GM23338 (cell line): Measurements from ENCODE around the gene GRID2. TPM values are rescaled to one million over a fixed set of nuclear protein-coding genes. Genes with fewer than 3 reads are reported as not detected.

Experiments
- ATAC-seq: fragments of 200-7000 bp; cut with Tn5 transposase; 3 replicates; pipeline ENCODE4 v1.9.1; 2020
- DNase-seq: peaks from one replicate; pipeline ENCODE4 v3.0.0-alpha.2; 2015; ENCODE audit warnings: low spot score
- H2AFZ ChIP-seq: fragments of 200-600 bp; sonication (generic); 2 replicates; pipeline ENCODE4 v1.8.0; 2016; ENCODE audit warnings: antibody characterized with exemption, mild to moderate bottlenecking, moderate library complexity
- H3F3A ChIP-seq: fragments of 200-600 bp; sonication (generic); replicated peaks from 2 replicates; pipeline ENCODE4 v1.8.0; 2017; ENCODE audit warnings: antibody characterized with exemption, mixed run types, low read depth
- H3K27ac ChIP-seq: fragments of 200-600 bp; sonication (generic); 2 replicates; pipeline ENCODE4 v1.6.1; 2016; ENCODE audit warnings: low read depth
- H3K27me3 ChIP-seq: fragments of 200-600 bp; sonication (generic); 2 replicates; pipeline ENCODE4 v1.8.0; 2016; ENCODE audit warnings: mild to moderate bottlenecking, mixed run types, moderate library complexity; ENCODE audit not compliant: insufficient read depth
- H3K36me3 ChIP-seq: fragments of 200-600 bp; sonication (generic); 2 replicates; pipeline ENCODE4 v1.8.0; 2016; ENCODE audit warnings: mild to moderate bottlenecking; ENCODE audit not compliant: insufficient read depth
- H3K4me1 ChIP-seq: fragments of 200-600 bp; sonication (generic); 2 replicates; pipeline ENCODE4 v1.8.0; 2016; ENCODE audit warnings: mild to moderate bottlenecking, moderate library complexity; ENCODE audit not compliant: insufficient read depth
- H3K4me2 ChIP-seq: fragments of 200-600 bp; sonication (generic); 2 replicates; pipeline ENCODE4 v1.7.1; 2017; ENCODE audit warnings: mixed run types
- H3K4me3 ChIP-seq: fragments of 200-600 bp; sonication (generic); 2 replicates; pipeline ENCODE4 v1.6.1; 2016; ENCODE audit warnings: mixed run types
- H3K79me2 ChIP-seq: fragments of 200-600 bp; sonication (generic); replicated peaks from 2 replicates; pipeline ENCODE4 v1.8.0; 2017; ENCODE audit warnings: mild to moderate bottlenecking; ENCODE audit not compliant: insufficient read depth
- H3K9me2 ChIP-seq: fragments of 200-600 bp; sonication (generic); 2 replicates; pipeline ENCODE4 v1.8.0; 2017; ENCODE audit not compliant: insufficient read depth
- H4K20me1 ChIP-seq: fragments of 200-600 bp; sonication (generic); replicated peaks from 2 replicates; pipeline ENCODE4 v1.8.0; 2017; ENCODE audit warnings: mild to moderate bottlenecking; ENCODE audit not compliant: insufficient read depth
- H3K27ac Mint-ChIP-seq: 2 replicates; pipeline ENCODE4 v1.8.0; 2020; ENCODE audit warnings: inconsistent platforms, mild to moderate bottlenecking, moderate library complexity, mixed read lengths
- H3K27me3 Mint-ChIP-seq: 3 replicates; pipeline ENCODE4 v1.8.0; 2022; ENCODE audit warnings: low read depth, mild to moderate bottlenecking, moderate library complexity, mixed read lengths, inconsistent platforms; ENCODE audit not compliant: insufficient read depth, poor library complexity
- H3K36me3 Mint-ChIP-seq: 3 replicates; pipeline ENCODE4 v1.8.0; 2021; ENCODE audit warnings: low read depth, mild to moderate bottlenecking, inconsistent platforms, moderate library complexity, mixed read lengths
- H3K4me1 Mint-ChIP-seq: 3 replicates; pipeline ENCODE4 v1.8.0; 2020; ENCODE audit warnings: mild to moderate bottlenecking, inconsistent platforms, mixed read lengths
- H3K4me3 Mint-ChIP-seq: 3 replicates; pipeline ENCODE4 v1.8.0; 2021; ENCODE audit warnings: moderate library complexity, mild to moderate bottlenecking, inconsistent platforms, mixed read lengths
- H3K9me3 Mint-ChIP-seq: 3 replicates; pipeline ENCODE4 v1.8.0; 2020; ENCODE audit warnings: moderate library complexity, mild to moderate bottlenecking, inconsistent platforms, mixed read lengths
- CREB1 ChIP-seq: fragments of 250-450 bp; sonication (Bioruptor Pico); IDR thresholded peaks from 2 replicates; pipeline ENCODE4 v1.5.0; 2020; ENCODE audit warnings: low read depth, mild to moderate bottlenecking, moderate library complexity
- CTCF ChIP-seq, 2 experiments: fragments of 200-600 bp in 1 of 2; sonication (generic) in 1 of 2; conservative IDR thresholded peaks; 2 replicates each; pipeline versions ENCODE4 v1.5.1 to v1.6.1; 2016 to 2017; ENCODE audit warnings: antibody characterized with exemption in 2 of 2, low read depth in 2 of 2, mild to moderate bottlenecking in 2 of 2, moderate library complexity in 1 of 2
- ETS1 ChIP-seq: IDR thresholded peaks from 2 replicates; pipeline ENCODE4 v1.6.1; 2016; ENCODE audit warnings: antibody characterized with exemption
- EZH2 ChIP-seq: fragments of 200-600 bp; sonication (generic); IDR thresholded peaks from one replicate; pipeline ENCODE4 v1.8.0; 2017; ENCODE audit warnings: antibody characterized with exemption, mild to moderate bottlenecking, low read depth; ENCODE audit not compliant: unreplicated experiment
- EZH2phosphoT487 ChIP-seq: fragments of 200-600 bp; sonication (generic); IDR thresholded peaks from one replicate; pipeline ENCODE4 v1.8.1; 2018; ENCODE audit warnings: antibody characterized with exemption; ENCODE audit not compliant: unreplicated experiment
- JUNB ChIP-seq: IDR thresholded peaks from one replicate; pipeline ENCODE4 v1.6.1; 2016; ENCODE audit warnings: antibody characterized with exemption; ENCODE audit not compliant: unreplicated experiment
- STAT1 ChIP-seq: IDR thresholded peaks from one replicate; pipeline ENCODE4 v1.6.1; 2016; ENCODE audit warnings: antibody characterized with exemption; ENCODE audit not compliant: unreplicated experiment
- ZNF114 ChIP-seq: fragments of 250-450 bp; sonication (Bioruptor Pico); IDR thresholded peaks from 2 replicates; pipeline ENCODE4 v1.5.0; 2020; ENCODE audit warnings: mild to moderate bottlenecking, moderate library complexity
- ZNF331 ChIP-seq: fragments of 250-450 bp; sonication (Bioruptor Pico); IDR thresholded peaks from 2 replicates; pipeline ENCODE4 v1.5.0; 2020; ENCODE audit warnings: low read depth, mild to moderate bottlenecking, moderate library complexity
- ZNF462 ChIP-seq: fragments of 250-450 bp; sonication (Bioruptor Pico); IDR thresholded peaks from 2 replicates; pipeline ENCODE4 v1.5.0; 2020; ENCODE audit warnings: mild to moderate bottlenecking, moderate library complexity
- polyA plus RNA-seq: library from polyadenylated mRNA; unstranded; fragments of >200 nt; fragmentation: Nextera tagmentation; extraction: Ambion mirVana; gene quantifications from 2 replicates; pipeline ENCODE4 v1.2.1, GENCODE V29; 2016
- total RNA-seq: library from RNA; depleted of rRNA; stranded (reverse); fragments of >200 nt; shearing (Covaris generic); gene quantifications from 2 replicates; pipeline ENCODE4 v1.2.3, GENCODE V29; 2014

Gene GRID2
- total and polyA plus RNA-seq, 2 experiments from 2014 or later, result 19.9 to 65.4 TPM

- Histone ChIP-seq H3K4me2 (no peak overlapping the region), H3F3A (no peaks in the 10 kb centered on the region), H3K4me1 (0 out of 2 replicates have a peak, but pooled peaks cover 4% of the 10 kb centered on the region), H3K36me3 (no peaks in the 10 kb centered on the region), H3K79me2 (no peaks in the 10 kb centered on the region), H2AFZ (no peak overlapping the region), H3K4me3 (no peak overlapping the region), H4K20me1 (no peaks in the 10 kb centered on the region), H3K27ac (no peak overlapping the region), H3K27me3 (no peaks in the 10 kb centered on the region), H3K9me2 (no peaks in the 10 kb centered on the region)
- H3K27ac Mint-ChIP-seq, result no peak overlapping the region
- H3K9me3 Mint-ChIP-seq, result no peaks in the 10 kb centered on the region
- H3K36me3 Mint-ChIP-seq, result no peaks in the 10 kb centered on the region
- no peak for ATAC-seq
- H3K4me1 Mint-ChIP-seq, result peaks cover 5% of the 10 kb centered on the region; the same call in 1 of the 3 replicates
- TF ChIP-seq ETS1 (no peak), STAT1 (no peak), CREB1 (CRISPR knock-in tag) (no peak)
- no peak for DNase-seq
- H3K4me3 Mint-ChIP-seq, result no peak overlapping the region
- peaks cover 4% of the 10 kb centered on the region for H3K27me3 Mint-ChIP-seq
These were observed 1437.1 kb downstream of the GRID2 start for GRCh38 chr4:93740890-93741289.

GRCh38 chr4:93743022-93743421, 1439.3 kb downstream of the GRID2 start:
- Histone ChIP-seq H4K20me1 (no peaks in the 10 kb centered on the region), H3K27ac (no peak overlapping the region), H3F3A (no peaks in the 10 kb centered on the region), H3K36me3 (no peaks in the 10 kb centered on the region), H3K4me2 (no peak overlapping the region), H3K27me3 (no peaks in the 10 kb centered on the region), H3K79me2 (no peaks in the 10 kb centered on the region), H3K9me2 (no peaks in the 10 kb centered on the region), H3K4me1 (0 out of 2 replicates have a peak, but pooled peaks cover 4% of the 10 kb centered on the region), H3K4me3 (no peak overlapping the region), H2AFZ (no peak overlapping the region)
- H3K4me1 Mint-ChIP-seq, result peaks cover 10% of the 10 kb centered on the region; the same call in 1 of the 3 replicates
- ATAC-seq, result no peak
- no peak for TF ChIP-seq STAT1
- TF ChIP-seq ZNF331 (CRISPR knock-in tag), result no peak
- TF ChIP-seq ZNF114 (CRISPR knock-in tag), result no peak
- TF ChIP-seq EZH2phosphoT487, result no peak
- TF ChIP-seq CTCF (conservative IDR thresholded peaks at IDR 0.05; ENCODE audit: low read depth in 2 of 2), result no peak
- TF ChIP-seq ZNF462 (CRISPR knock-in tag), result no peak
- no peak for TF ChIP-seq EZH2
- TF ChIP-seq JUNB, result no peak
- no peak for TF ChIP-seq CREB1 (CRISPR knock-in tag)
- no peak overlapping the region for H3K27ac Mint-ChIP-seq
- no peaks in the 10 kb centered on the region for H3K9me3 Mint-ChIP-seq
- DNase-seq, result no peak
- H3K36me3 Mint-ChIP-seq, result no peaks in the 10 kb centered on the region
- no peak overlapping the region for H3K4me3 Mint-ChIP-seq
- peaks cover 4% of the 10 kb centered on the region for H3K27me3 Mint-ChIP-seq
